Fibroblast of lung (primary cell): Measurements from ENCODE around the gene CHST8.

ENCODE experiments used
- EZH2 ChIP-seq: IDR thresholded peaks from 2 replicates; pipeline ENCODE4 v1.5.1; 2012; ENCODE audit warnings: low read length, control low read depth, mild to moderate bottlenecking; ENCODE audit errors: missing control alignments
- TF ChIP-seq, protein P1 (sequence below), 2 donors: IDR thresholded peaks in 1 of 2; conservative IDR thresholded peaks in 1 of 2; 1 replicate in 1 of 2; 2 replicates in 1 of 2; pipeline ENCODE4 v1.5.1; 2011 to 2012; ENCODE audit warnings: low read length in 2 of 2, control low read depth in 1 of 2, inconsistent platforms in 1 of 2, low read depth in 1 of 2, mild to moderate bottlenecking in 1 of 2

DNA sequence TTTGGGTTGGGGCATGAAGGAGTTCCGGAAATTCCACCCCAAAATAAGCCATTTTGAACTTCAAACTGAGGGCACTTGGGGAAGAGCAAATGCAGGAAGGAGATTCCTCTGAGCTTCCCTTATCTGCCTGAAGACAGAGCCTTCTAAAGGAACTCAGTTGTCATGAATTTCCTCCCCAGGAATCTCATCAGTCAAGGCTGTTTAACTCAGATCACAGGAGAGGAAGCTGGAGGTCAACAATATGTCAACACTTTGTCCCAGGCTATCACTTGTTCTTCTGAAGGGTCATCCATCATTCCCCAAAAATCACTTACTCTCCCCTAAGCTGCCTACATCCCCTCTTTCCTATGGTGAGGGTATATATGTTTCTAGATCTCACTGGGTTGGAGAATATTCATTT lies 26.0 kb upstream of the CHST8 start:
- TF ChIP-seq, protein P1, sequence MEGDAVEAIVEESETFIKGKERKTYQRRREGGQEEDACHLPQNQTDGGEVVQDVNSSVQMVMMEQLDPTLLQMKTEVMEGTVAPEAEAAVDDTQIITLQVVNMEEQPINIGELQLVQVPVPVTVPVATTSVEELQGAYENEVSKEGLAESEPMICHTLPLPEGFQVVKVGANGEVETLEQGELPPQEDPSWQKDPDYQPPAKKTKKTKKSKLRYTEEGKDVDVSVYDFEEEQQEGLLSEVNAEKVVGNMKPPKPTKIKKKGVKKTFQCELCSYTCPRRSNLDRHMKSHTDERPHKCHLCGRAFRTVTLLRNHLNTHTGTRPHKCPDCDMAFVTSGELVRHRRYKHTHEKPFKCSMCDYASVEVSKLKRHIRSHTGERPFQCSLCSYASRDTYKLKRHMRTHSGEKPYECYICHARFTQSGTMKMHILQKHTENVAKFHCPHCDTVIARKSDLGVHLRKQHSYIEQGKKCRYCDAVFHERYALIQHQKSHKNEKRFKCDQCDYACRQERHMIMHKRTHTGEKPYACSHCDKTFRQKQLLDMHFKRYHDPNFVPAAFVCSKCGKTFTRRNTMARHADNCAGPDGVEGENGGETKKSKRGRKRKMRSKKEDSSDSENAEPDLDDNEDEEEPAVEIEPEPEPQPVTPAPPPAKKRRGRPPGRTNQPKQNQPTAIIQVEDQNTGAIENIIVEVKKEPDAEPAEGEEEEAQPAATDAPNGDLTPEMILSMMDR (conservative IDR thresholded peaks at IDR 0.05 in 1 of 2, IDR thresholded peaks at IDR 0.05 in 1 of 2; ENCODE audit: low read depth in 1 of 2, low read length in 2 of 2), result no peak
- TF ChIP-seq EZH2, result no peak
